ENCODE results near the gene KIRREL3.

GRCh38 chr11:126547161-126547560 lies 453.4 kb downstream of the KIRREL3 start:
- TF ChIP-seq, protein P1, sequence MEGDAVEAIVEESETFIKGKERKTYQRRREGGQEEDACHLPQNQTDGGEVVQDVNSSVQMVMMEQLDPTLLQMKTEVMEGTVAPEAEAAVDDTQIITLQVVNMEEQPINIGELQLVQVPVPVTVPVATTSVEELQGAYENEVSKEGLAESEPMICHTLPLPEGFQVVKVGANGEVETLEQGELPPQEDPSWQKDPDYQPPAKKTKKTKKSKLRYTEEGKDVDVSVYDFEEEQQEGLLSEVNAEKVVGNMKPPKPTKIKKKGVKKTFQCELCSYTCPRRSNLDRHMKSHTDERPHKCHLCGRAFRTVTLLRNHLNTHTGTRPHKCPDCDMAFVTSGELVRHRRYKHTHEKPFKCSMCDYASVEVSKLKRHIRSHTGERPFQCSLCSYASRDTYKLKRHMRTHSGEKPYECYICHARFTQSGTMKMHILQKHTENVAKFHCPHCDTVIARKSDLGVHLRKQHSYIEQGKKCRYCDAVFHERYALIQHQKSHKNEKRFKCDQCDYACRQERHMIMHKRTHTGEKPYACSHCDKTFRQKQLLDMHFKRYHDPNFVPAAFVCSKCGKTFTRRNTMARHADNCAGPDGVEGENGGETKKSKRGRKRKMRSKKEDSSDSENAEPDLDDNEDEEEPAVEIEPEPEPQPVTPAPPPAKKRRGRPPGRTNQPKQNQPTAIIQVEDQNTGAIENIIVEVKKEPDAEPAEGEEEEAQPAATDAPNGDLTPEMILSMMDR (IDR thresholded peaks at IDR 0.05; ENCODE audit: insufficient read depth, low read length, poor library complexity, severe bottlenecking): no peak
- TF ChIP-seq EZH2phosphoT487 (conservative IDR thresholded peaks at IDR 0.05; ENCODE audit: low read length): no peak

Data from SU-DHL-6 (cell line).